HEK293 (cell line): ENCODE measurements around the gene TAF1A.

Experiments
- CTCF ChIA-PET: fragments of 350-600 bp; formaldehyde crosslinking; extraction: SDS; loops from one replicate; lab custom pipeline; 2021; ENCODE audit warnings: antibody characterized with exemption; lab: Yijun Ruan, JAX
- POLR2A ChIA-PET: fragments of 300-600 bp; formaldehyde crosslinking; extraction: SDS; loops from one replicate; lab custom pipeline; 2020; ENCODE audit warnings: antibody characterized with exemption, inconsistent platforms; lab: Yijun Ruan, JAX
- H3K27ac ChIP-seq: fragments of 200-500 bp; sonication (Bioruptor generic); 2 replicates; pipeline ENCODE4 v1.5.1; 2014; ENCODE audit warnings: low read depth, low read length, control low read depth, inconsistent platforms; ENCODE audit errors: extremely low read depth
- H3K36me3 ChIP-seq, 2 experiments: fragments of 200-500 bp in 1 of 2; sonication (Bioruptor generic) in 1 of 2; 1 replicate in 1 of 2; 2 replicates in 1 of 2; pipeline ENCODE4 v1.5.1; 2014 to 2017; ENCODE audit warnings: inconsistent platforms in 2 of 2, low read length in 2 of 2; ENCODE audit not compliant: control insufficient read depth in 2 of 2, insufficient read depth in 1 of 2
- H3K4me1 ChIP-seq: fragments of 200-500 bp; sonication (Bioruptor generic); 2 replicates; pipeline ENCODE4 v1.5.1; 2014; ENCODE audit warnings: mild to moderate bottlenecking, low read length, inconsistent platforms; ENCODE audit not compliant: control insufficient read depth, insufficient read depth
- H3K4me3 ChIP-seq: 2 replicates; pipeline ENCODE4 v1.5.1; 2011; ENCODE audit warnings: low read depth, mild to moderate bottlenecking, control low read depth, low read length, moderate library complexity
- H3K9me3 ChIP-seq: fragments of 200-500 bp; sonication (Bioruptor generic); 2 replicates; pipeline ENCODE4 v1.5.1; 2014; ENCODE audit warnings: low read depth, low read length, inconsistent platforms; ENCODE audit not compliant: control insufficient read depth, insufficient read depth
- GLI4 ChIP-seq: fragments of 450-650 bp; formaldehyde crosslinking; IDR thresholded peaks from 2 replicates; pipeline ENCODE4 v1.5.1; 2016; ENCODE audit warnings: missing biosample characterization, missing genetic modification characterization
- YY1 ChIP-seq: fragments of 450-650 bp; formaldehyde crosslinking; IDR thresholded peaks from 2 replicates; pipeline ENCODE4 v1.5.1; 2018; ENCODE audit warnings: missing biosample characterization, missing genetic modification characterization
- ZFP37 ChIP-seq: fragments of 450-650 bp; formaldehyde crosslinking; IDR thresholded peaks from 2 replicates; pipeline ENCODE4 v1.5.1; 2016; ENCODE audit warnings: missing biosample characterization, missing genetic modification characterization
- ZNF133 ChIP-seq: fragments of 450-650 bp; formaldehyde crosslinking; IDR thresholded peaks from 2 replicates; pipeline ENCODE4 v1.5.1; 2016; ENCODE audit warnings: missing biosample characterization, missing genetic modification characterization
- ZNF221 ChIP-seq: fragments of 450-650 bp; formaldehyde crosslinking; IDR thresholded peaks from 2 replicates; pipeline ENCODE4 v1.5.1; 2017; ENCODE audit warnings: missing biosample characterization, missing genetic modification characterization, borderline replicate concordance
- ZNF37A ChIP-seq: fragments of 450-650 bp; IDR thresholded peaks from 2 replicates; pipeline ENCODE4 v1.5.1; 2018; ENCODE audit warnings: missing biosample characterization, missing genetic modification characterization
- ZNF391 ChIP-seq: fragments of 450-650 bp; formaldehyde crosslinking; IDR thresholded peaks from 2 replicates; pipeline ENCODE4 v1.5.1; 2016; ENCODE audit warnings: low read depth, missing biosample characterization, missing genetic modification characterization, borderline replicate concordance
- ZNF416 ChIP-seq: fragments of 450-650 bp; formaldehyde crosslinking; IDR thresholded peaks from 2 replicates; pipeline ENCODE4 v1.5.1; 2016; ENCODE audit warnings: missing biosample characterization, missing genetic modification characterization
- ZNF426 ChIP-seq: fragments of 450-650 bp; formaldehyde crosslinking; IDR thresholded peaks from 2 replicates; pipeline ENCODE4 v1.5.1; 2017; ENCODE audit warnings: missing biosample characterization, missing genetic modification characterization, mild to moderate bottlenecking, inconsistent platforms, moderate library complexity
- ZNF510 ChIP-seq: fragments of 450-650 bp; formaldehyde crosslinking; IDR thresholded peaks from 2 replicates; pipeline ENCODE4 v1.5.1; 2018; ENCODE audit warnings: mild to moderate bottlenecking, missing genetic modification characterization, missing biosample characterization; ENCODE audit not compliant: insufficient replicate concordance
- ZNF548 ChIP-seq: fragments of 450-650 bp; formaldehyde crosslinking; IDR thresholded peaks from 2 replicates; pipeline ENCODE4 v1.5.1; 2016; ENCODE audit warnings: missing biosample characterization, missing genetic modification characterization
- ZNF571 ChIP-seq: fragments of 450-650 bp; formaldehyde crosslinking; IDR thresholded peaks from 2 replicates; pipeline ENCODE4 v1.5.0; 2017; ENCODE audit warnings: missing biosample characterization, missing genetic modification characterization
- ZNF600 ChIP-seq: fragments of 450-650 bp; formaldehyde crosslinking; IDR thresholded peaks from 2 replicates; pipeline ENCODE4 v1.5.1; 2016; ENCODE audit warnings: missing biosample characterization, missing genetic modification characterization
- ZNF664 ChIP-seq: fragments of 450-650 bp; formaldehyde crosslinking; IDR thresholded peaks from 2 replicates; pipeline ENCODE4 v1.5.1; 2016; ENCODE audit warnings: missing biosample characterization, missing genetic modification characterization
- ZNF692 ChIP-seq: fragments of 450-650 bp; formaldehyde crosslinking; IDR thresholded peaks from 2 replicates; pipeline ENCODE4 v1.5.1; 2016; ENCODE audit warnings: missing biosample characterization, missing genetic modification characterization
- ZNF76 ChIP-seq: fragments of 450-650 bp; formaldehyde crosslinking; IDR thresholded peaks from 2 replicates; pipeline ENCODE4; 2016; ENCODE audit warnings: low read depth, missing biosample characterization, missing genetic modification characterization, borderline replicate concordance
- ZNF785 ChIP-seq: fragments of 450-650 bp; formaldehyde crosslinking; IDR thresholded peaks from 2 replicates; pipeline ENCODE4 v1.5.1; 2016; ENCODE audit warnings: missing biosample characterization, missing genetic modification characterization
- TF ChIP-seq, protein P1 (sequence below): fragments of 450-650 bp; formaldehyde crosslinking; IDR thresholded peaks from 2 replicates; pipeline ENCODE4 v1.5.1; 2017; ENCODE audit warnings: missing biosample characterization, missing genetic modification characterization
- TF ChIP-seq, protein P2 (sequence below): fragments of 450-650 bp; formaldehyde crosslinking; IDR thresholded peaks from 2 replicates; pipeline ENCODE4 v1.5.1; 2016; ENCODE audit warnings: missing biosample characterization, missing genetic modification characterization
- TF ChIP-seq, protein P3 (sequence below): sonication (generic); formaldehyde crosslinking; IDR thresholded peaks from 2 replicates; pipeline ENCODE4 v1.8.1; 2022; ENCODE audit warnings: mild to moderate bottlenecking, moderate library complexity, missing genetic modification reagents
- TF ChIP-seq, protein P4 (sequence below): fragments of 450-650 bp; formaldehyde crosslinking; conservative IDR thresholded peaks from 2 replicates; pipeline ENCODE4 v1.5.1; 2016; ENCODE audit warnings: low read depth, missing biosample characterization, missing genetic modification characterization
- TF ChIP-seq, protein P5 (sequence below): fragments of 450-650 bp; formaldehyde crosslinking; IDR thresholded peaks from 2 replicates; pipeline ENCODE4 v1.5.1; 2016; ENCODE audit warnings: missing biosample characterization, missing genetic modification characterization

Gene TAF1A

GRCh38 chr1:222616525-222616924 lies 26.8 kb upstream of the TAF1A start (continued):
- no peak for TF ChIP-seq ZNF133
- no peak for TF ChIP-seq ZNF692

GRCh38 chr1:222613627-222614026 lies 23.9 kb upstream of the TAF1A start:
- no peaks in the 10 kb centered on the region for H3K9me3 ChIP-seq
- no peaks in the 10 kb centered on the region for H3K36me3 ChIP-seq
- H3K4me1 ChIP-seq: no peaks in the 10 kb centered on the region
- ChIA-PET POLR2A (no interaction called here), CTCF (interaction anchor here (0.6 to 0.7 kb wide), 2 partner anchors 24 to 148 kb away, joined by 3 to 4 read pairs; no protein-coding TSS in a partner anchor)
- TF ChIP-seq ZNF76 (tag by site-specific recombination) (no peak), ZNF510 (tag by site-specific recombination) (no peak), ZNF416 (tag by site-specific recombination) (no peak), ZNF391 (no peak), ZNF426 (tag by site-specific recombination) (no peak), ZNF37A (no peak), ZNF571 (no peak), ZFP37 (tag by site-specific recombination) (no peak), ZNF785 (tag by site-specific recombination) (no peak), ZNF221 (tag by site-specific recombination) (no peak), YY1 (tag by site-specific recombination) (no peak)
- TF ChIP-seq, protein P1, sequence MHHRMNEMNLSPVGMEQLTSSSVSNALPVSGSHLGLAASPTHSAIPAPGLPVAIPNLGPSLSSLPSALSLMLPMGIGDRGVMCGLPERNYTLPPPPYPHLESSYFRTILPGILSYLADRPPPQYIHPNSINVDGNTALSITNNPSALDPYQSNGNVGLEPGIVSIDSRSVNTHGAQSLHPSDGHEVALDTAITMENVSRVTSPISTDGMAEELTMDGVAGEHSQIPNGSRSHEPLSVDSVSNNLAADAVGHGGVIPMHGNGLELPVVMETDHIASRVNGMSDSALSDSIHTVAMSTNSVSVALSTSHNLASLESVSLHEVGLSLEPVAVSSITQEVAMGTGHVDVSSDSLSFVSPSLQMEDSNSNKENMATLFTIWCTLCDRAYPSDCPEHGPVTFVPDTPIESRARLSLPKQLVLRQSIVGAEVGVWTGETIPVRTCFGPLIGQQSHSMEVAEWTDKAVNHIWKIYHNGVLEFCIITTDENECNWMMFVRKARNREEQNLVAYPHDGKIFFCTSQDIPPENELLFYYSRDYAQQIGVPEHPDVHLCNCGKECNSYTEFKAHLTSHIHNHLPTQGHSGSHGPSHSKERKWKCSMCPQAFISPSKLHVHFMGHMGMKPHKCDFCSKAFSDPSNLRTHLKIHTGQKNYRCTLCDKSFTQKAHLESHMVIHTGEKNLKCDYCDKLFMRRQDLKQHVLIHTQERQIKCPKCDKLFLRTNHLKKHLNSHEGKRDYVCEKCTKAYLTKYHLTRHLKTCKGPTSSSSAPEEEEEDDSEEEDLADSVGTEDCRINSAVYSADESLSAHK (tag by site-specific recombination): no peak
- TF ChIP-seq, protein P2, sequence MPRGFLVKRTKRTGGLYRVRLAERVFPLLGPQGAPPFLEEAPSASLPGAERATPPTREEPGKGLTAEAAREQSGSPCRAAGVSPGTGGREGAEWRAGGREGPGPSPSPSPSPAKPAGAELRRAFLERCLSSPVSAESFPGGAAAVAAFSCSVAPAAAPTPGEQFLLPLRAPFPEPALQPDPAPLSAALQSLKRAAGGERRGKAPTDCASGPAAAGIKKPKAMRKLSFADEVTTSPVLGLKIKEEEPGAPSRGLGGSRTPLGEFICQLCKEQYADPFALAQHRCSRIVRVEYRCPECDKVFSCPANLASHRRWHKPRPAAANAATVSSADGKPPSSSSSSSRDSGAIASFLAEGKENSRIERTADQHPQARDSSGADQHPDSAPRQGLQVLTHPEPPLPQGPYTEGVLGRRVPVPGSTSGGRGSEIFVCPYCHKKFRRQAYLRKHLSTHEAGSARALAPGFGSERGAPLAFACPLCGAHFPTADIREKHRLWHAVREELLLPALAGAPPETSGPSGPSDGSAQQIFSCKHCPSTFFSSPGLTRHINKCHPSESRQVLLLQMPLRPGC (tag by site-specific recombination): no peak
- TF ChIP-seq, protein P3, sequence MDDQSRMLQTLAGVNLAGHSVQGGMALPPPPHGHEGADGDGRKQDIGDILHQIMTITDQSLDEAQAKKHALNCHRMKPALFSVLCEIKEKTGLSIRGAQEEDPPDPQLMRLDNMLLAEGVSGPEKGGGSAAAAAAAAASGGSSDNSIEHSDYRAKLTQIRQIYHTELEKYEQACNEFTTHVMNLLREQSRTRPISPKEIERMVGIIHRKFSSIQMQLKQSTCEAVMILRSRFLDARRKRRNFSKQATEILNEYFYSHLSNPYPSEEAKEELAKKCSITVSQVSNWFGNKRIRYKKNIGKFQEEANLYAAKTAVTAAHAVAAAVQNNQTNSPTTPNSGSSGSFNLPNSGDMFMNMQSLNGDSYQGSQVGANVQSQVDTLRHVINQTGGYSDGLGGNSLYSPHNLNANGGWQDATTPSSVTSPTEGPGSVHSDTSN: no peak
- H3K27ac ChIP-seq: no peak overlapping the region
- no peak overlapping the region for H3K4me3 ChIP-seq

- POLR2A ChIA-PET: no interaction called here
- no peak overlapping the region for H3K4me3 ChIP-seq
- no peaks in the 10 kb centered on the region for H3K9me3 ChIP-seq
- CTCF ChIA-PET: interaction anchor here (0.7 kb wide), 1 partner anchor 1579 kb away, joined by 3 read pairs; no protein-coding TSS in a partner anchor
- no peaks in the 10 kb centered on the region for H3K4me1 ChIP-seq
- no peaks in the 10 kb centered on the region for H3K36me3 ChIP-seq
- H3K27ac ChIP-seq: no peak overlapping the region
- TF ChIP-seq ZNF664 (tag by site-specific recombination): no peak
- TF ChIP-seq, protein P4, sequence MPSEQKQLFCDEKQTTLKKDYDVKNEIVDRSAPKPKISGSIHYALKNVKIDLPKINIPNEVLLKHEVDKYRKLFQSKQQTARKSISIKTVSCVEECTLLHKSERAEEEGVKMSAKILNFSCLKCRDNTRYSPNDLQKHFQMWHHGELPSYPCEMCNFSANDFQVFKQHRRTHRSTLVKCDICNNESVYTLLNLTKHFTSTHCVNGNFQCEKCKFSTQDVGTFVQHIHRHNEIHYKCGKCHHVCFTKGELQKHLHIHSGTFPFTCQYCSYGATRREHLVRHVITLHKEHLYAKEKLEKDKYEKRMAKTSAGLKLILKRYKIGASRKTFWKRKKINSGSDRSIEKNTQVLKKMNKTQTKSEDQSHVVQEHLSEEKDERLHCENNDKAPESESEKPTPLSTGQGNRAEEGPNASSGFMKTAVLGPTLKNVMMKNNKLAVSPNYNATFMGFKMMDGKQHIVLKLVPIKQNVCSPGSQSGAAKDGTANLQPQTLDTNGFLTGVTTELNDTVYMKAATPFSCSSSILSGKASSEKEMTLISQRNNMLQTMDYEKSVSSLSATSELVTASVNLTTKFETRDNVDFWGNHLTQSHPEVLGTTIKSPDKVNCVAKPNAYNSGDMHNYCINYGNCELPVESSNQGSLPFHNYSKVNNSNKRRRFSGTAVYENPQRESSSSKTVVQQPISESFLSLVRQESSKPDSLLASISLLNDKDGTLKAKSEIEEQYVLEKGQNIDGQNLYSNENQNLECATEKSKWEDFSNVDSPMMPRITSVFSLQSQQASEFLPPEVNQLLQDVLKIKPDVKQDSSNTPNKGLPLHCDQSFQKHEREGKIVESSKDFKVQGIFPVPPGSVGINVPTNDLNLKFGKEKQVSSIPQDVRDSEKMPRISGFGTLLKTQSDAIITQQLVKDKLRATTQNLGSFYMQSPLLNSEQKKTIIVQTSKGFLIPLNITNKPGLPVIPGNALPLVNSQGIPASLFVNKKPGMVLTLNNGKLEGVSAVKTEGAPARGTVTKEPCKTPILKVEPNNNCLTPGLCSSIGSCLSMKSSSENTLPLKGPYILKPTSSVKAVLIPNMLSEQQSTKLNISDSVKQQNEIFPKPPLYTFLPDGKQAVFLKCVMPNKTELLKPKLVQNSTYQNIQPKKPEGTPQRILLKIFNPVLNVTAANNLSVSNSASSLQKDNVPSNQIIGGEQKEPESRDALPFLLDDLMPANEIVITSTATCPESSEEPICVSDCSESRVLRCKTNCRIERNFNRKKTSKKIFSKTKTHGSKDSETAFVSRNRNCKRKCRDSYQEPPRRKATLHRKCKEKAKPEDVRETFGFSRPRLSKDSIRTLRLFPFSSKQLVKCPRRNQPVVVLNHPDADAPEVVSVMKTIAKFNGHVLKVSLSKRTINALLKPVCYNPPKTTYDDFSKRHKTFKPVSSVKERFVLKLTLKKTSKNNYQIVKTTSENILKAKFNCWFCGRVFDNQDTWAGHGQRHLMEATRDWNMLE (tag by site-specific recombination): no peak
- TF ChIP-seq, protein P5, sequence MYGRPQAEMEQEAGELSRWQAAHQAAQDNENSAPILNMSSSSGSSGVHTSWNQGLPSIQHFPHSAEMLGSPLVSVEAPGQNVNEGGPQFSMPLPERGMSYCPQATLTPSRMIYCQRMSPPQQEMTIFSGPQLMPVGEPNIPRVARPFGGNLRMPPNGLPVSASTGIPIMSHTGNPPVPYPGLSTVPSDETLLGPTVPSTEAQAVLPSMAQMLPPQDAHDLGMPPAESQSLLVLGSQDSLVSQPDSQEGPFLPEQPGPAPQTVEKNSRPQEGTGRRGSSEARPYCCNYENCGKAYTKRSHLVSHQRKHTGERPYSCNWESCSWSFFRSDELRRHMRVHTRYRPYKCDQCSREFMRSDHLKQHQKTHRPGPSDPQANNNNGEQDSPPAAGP (tag by site-specific recombination): no peak
- TF ChIP-seq ZNF600 (tag by site-specific recombination): no peak
- TF ChIP-seq ZNF548: no peak
- no peak for TF ChIP-seq GLI4
Observed at GRCh38 chr1:222610728-222611127, 21.0 kb upstream of the TAF1A start.
